ENCODE results near the gene TSPEAR. TPM values are rescaled to one million over a fixed set of nuclear protein-coding genes. Genes with fewer than 3 reads are reported as not detected.
"Not testable (repeated sequence)": the region's sequence is repeated elsewhere in the genome, so short reads cannot be mapped to it uniquely, and the experiment has no call there.

The TSPEAR gene
- total RNA-seq, 2 experiments from 2014 or later = not detected

DNA sequence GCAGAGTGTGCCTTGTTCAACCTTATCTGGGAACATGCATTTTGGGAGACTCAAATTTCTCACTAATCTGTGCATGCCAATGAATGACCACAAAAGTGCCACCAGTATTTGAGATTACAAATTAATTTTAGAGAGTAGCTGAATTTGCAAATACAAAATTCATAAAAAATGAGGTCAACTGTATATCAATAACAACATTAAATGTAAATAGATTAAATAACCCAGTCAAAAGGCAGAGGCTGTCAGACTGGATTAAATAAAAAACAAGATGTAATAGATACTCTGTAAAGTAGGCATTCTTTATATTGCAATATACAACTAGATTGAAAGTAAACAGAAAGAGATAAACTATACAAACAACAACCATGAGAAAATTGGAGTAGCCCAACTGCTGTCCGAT lies 147.3 kb downstream of the TSPEAR start:
- TF ChIP-seq, protein P1, sequence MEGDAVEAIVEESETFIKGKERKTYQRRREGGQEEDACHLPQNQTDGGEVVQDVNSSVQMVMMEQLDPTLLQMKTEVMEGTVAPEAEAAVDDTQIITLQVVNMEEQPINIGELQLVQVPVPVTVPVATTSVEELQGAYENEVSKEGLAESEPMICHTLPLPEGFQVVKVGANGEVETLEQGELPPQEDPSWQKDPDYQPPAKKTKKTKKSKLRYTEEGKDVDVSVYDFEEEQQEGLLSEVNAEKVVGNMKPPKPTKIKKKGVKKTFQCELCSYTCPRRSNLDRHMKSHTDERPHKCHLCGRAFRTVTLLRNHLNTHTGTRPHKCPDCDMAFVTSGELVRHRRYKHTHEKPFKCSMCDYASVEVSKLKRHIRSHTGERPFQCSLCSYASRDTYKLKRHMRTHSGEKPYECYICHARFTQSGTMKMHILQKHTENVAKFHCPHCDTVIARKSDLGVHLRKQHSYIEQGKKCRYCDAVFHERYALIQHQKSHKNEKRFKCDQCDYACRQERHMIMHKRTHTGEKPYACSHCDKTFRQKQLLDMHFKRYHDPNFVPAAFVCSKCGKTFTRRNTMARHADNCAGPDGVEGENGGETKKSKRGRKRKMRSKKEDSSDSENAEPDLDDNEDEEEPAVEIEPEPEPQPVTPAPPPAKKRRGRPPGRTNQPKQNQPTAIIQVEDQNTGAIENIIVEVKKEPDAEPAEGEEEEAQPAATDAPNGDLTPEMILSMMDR (IDR thresholded peaks at IDR 0.05) = no peak
- intact Hi-C loops (cut with DNase I, micrococcal nuclease) = no loop called here
- CTCF ChIA-PET = interaction anchor here (0.8 kb wide), 1 partner anchor 229 kb away, joined by 3 read pairs; no protein-coding TSS in a partner anchor
- Mint-ChIP-seq H3K36me3 (ENCODE audit: low read depth) (peaks cover 24% of the 10 kb centered on the region), H3K27me3 (no peaks in the 10 kb centered on the region), H3K9me3 (peaks cover 15% of the 10 kb centered on the region), H3K4me1 (ENCODE audit: low read depth) (peaks cover 14% of the 10 kb centered on the region), H3K27ac (no peak overlapping the region), H3K4me3 (no peak overlapping the region)
- peaks cover 0 to 8% of the 10 kb centered on the region in 2 experiments for H3K9me3 ChIP-seq (ENCODE audit: control insufficient read depth in 1 of 2, insufficient read depth in 1 of 2, low read length in 2 of 2)
- no peak overlapping the region for H3K27ac ChIP-seq (ENCODE audit: low read depth in 1 of 2, low read length in 2 of 2)
- DNase-seq = no peak
- H3K27me3 ChIP-seq (ENCODE audit: control insufficient read depth in 1 of 2, insufficient read depth in 2 of 2, low read length in 2 of 2) = no peaks in the 10 kb centered on the region
- no peak overlapping the region for H3K4me3 ChIP-seq (ENCODE audit: low read length)
- H3K4me1 ChIP-seq (ENCODE audit: insufficient read depth, low read length) = no peaks in the 10 kb centered on the region
- POLR2A ChIA-PET = interaction anchor here (0.7 kb wide), 1 partner anchor 24 kb away, joined by 3 read pairs; no protein-coding TSS in a partner anchor
- H3K36me3 ChIP-seq (ENCODE audit: insufficient read depth, low read length) = no peaks in the 10 kb centered on the region
- ATAC-seq (ENCODE audit: poor library complexity) = no peak

DNA sequence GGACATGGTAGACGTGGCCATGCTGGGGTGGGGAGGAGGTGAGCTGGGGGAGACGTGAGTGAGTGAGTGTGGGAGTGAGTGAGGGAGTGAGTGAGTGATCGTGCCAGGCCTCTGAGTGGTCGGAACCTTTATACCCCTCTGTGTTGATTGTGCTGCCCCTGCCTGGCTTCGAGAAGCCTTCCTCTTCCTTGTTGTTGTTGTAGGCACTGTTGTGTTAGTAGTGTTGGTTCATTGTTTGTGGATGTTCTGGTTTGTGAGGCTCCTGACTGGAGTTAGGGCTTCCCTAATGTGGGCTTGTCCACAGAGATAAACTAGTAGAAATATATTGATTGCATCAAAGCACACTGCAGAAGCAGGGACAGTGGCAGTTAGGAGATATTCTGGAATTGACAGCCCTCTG lies 152.7 kb downstream of the TSPEAR start, which contains the start of gene KRTAP10-3:
Gene KRTAP10-3, minus strand, starts transcription at position 101 of the 400 bp plus-strand sequence. Its CDS starts 80 bp downstream, at position 21.
- ChIA-PET CTCF (no interaction called here), POLR2A (no interaction called here)
- ATAC-seq (ENCODE audit: poor library complexity) = no peak
- no peaks in the 10 kb centered on the region for H3K4me1 Mint-ChIP-seq (ENCODE audit: low read depth)
- Histone ChIP-seq H3K27me3 (ENCODE audit: control insufficient read depth in 1 of 2, insufficient read depth in 2 of 2, low read length in 2 of 2) (peaks cover 0 to 4% of the 10 kb centered on the region in 2 experiments), H3K36me3 (ENCODE audit: insufficient read depth, low read length) (no peaks in the 10 kb centered on the region), H3K4me1 (ENCODE audit: insufficient read depth, low read length) (no peaks in the 10 kb centered on the region), H3K9me3 (ENCODE audit: control insufficient read depth in 1 of 2, insufficient read depth in 1 of 2, low read length in 2 of 2) (peaks cover 5 to 21% of the 10 kb centered on the region in 2 experiments), H3K27ac (ENCODE audit: low read depth in 1 of 2, low read length in 2 of 2) (no peak within 1 kb of the TSS), H3K4me3 (ENCODE audit: low read length) (no peak within 1 kb of the TSS)
- no peaks in the 10 kb centered on the region for H3K27me3 Mint-ChIP-seq
- H3K4me3 Mint-ChIP-seq = no peak within 1 kb of the TSS
- H3K9me3 Mint-ChIP-seq = peaks cover 12% of the 10 kb centered on the region
- intact Hi-C loops (cut with DNase I, micrococcal nuclease) = no loop called here
- DNase-seq = no peak
- H3K27ac Mint-ChIP-seq = no peak within 1 kb of the TSS
- TF ChIP-seq, protein P1 (IDR thresholded peaks at IDR 0.05) = no peak
- peaks cover 24% of the 10 kb centered on the region for H3K36me3 Mint-ChIP-seq (ENCODE audit: low read depth)

DNA sequence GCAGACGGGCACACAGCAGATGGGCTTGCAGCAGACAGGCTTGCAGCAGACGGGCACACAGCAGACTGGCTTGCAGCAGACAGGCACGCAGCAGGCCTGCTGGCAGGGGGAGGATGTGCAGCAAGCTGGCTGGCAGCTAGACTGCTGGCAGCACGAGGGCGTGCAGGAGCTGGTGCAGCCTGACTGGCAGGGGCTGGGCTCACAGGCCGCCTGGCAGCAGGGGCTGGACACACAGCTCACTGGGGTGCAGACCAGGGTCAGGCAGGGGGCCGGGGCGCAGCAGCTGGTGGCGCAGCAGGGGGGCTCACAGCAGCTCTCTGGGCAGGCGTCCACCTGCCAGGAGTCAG lies 153.1 kb downstream of the TSPEAR start:
- ATAC-seq (ENCODE audit: poor library complexity); H3K4me1 Mint-ChIP-seq (ENCODE audit: low read depth); H3K4me1 ChIP-seq (ENCODE audit: insufficient read depth, low read length); H3K36me3 ChIP-seq (ENCODE audit: insufficient read depth, low read length); H3K27ac ChIP-seq (ENCODE audit: low read depth in 1 of 2, low read length in 2 of 2); H3K27me3 ChIP-seq (ENCODE audit: control insufficient read depth in 1 of 2, insufficient read depth in 2 of 2, low read length in 2 of 2); DNase-seq; H3K4me3 Mint-ChIP-seq; intact Hi-C loops (cut with DNase I, micrococcal nuclease); H3K4me3 ChIP-seq (ENCODE audit: low read length); H3K27me3 Mint-ChIP-seq; H3K27ac Mint-ChIP-seq; CTCF ChIA-PET; POLR2A ChIA-PET: not testable (repeated sequence)
- peaks cover 15% of the 10 kb centered on the region for H3K9me3 Mint-ChIP-seq
- peaks cover 5 to 21% of the 10 kb centered on the region in 2 experiments for H3K9me3 ChIP-seq (ENCODE audit: control insufficient read depth in 1 of 2, insufficient read depth in 1 of 2, low read length in 2 of 2)
- peaks cover 26% of the 10 kb centered on the region for H3K36me3 Mint-ChIP-seq (ENCODE audit: low read depth)
